VCaP (cell line): Measurements from ENCODE around the gene DPM3.

Source experiments
- H3K27ac ChIP-seq: fragments of 450-650 bp; 2 replicates; pipeline ENCODE4 v1.5.1; 2017
- CTCF ChIP-seq: fragments of 450-650 bp; conservative IDR thresholded peaks from 2 replicates; pipeline ENCODE4 v1.5.1; 2017; ENCODE audit warnings: mild to moderate bottlenecking, moderate library complexity

Gene DPM3

DNA sequence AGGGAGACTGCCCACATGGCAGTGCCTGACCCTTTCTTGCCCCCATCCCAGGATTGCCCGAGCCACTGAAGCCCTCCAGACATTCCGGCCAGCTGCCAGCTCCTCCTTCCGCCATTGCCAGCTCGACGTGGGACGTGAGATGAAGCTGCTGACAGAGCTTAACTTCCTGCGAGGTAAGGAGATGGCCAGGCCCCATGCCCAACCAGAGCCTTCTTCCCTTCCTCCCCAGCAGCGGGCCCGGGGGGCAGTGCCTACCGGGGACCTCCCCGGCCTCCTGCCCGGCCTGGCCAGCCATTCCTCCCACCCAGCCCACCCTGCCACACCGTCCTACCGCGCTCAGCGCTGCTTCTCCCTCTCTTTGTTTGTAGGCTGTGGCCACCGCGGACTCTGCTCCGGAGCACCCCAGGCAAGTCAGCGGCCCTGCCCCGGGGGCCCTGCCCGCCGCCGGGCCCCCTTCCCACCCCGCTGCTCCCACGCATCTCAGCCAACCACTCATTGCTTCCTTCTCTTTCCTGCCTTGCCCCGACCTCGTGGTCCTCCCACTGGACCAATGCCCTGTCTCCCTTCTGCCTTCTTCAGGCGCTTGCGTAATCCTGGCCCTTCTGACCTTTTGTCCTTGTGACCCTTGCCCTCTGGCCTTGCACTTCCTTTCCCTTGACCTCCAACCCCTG is 38.2 kb upstream of the DPM3 start:
- TF ChIP-seq CTCF, result no peak
- H3K27ac ChIP-seq, result no peak overlapping the region

GRCh38 chr1:155177918-155178281 is 37.6 kb upstream of the DPM3 start:
- H3K27ac ChIP-seq, result peak overlapping the region; percentile 60
- no peak for TF ChIP-seq CTCF

- peak overlapping the region; percentile 60 for H3K27ac ChIP-seq
- no peak for TF ChIP-seq CTCF
Observed at GRCh38 chr1:155177192-155177917, 37.0 kb upstream of the DPM3 start.

- peak; percentile 94 for TF ChIP-seq CTCF
Observed at GRCh38 chr1:155176544-155177071, 36.3 kb upstream of the DPM3 start.

GRCh38 chr1:155175927-155176371 is 35.6 kb upstream of the DPM3 start:
- peak overlapping the region; percentile 60 for H3K27ac ChIP-seq
- no peak for TF ChIP-seq CTCF

More at GRCh38 chr1:155176544-155177071, 36.3 kb upstream of the DPM3 start:
- H3K27ac ChIP-seq, result peak overlapping the region; percentile 60

- peak overlapping the region; percentile 84 for H3K27ac ChIP-seq
- TF ChIP-seq CTCF, result no peak
Observed at GRCh38 chr1:155175281-155175926, 35.1 kb upstream of the DPM3 start.
